Parietal lobe (tissue), 1 donor: Measurements from ENCODE around the gene BICRAL. TPM values are rescaled to one million over a fixed set of nuclear protein-coding genes. Genes with fewer than 3 reads are reported as not detected.

Experiments used
- total RNA-seq: library from RNA; depleted of rRNA; stranded (reverse); fragments of >200 nt; gene quantifications from one replicate; pipeline ENCODE4 v1.2.3, GENCODE V29; 2014

The BICRAL gene, protein sequence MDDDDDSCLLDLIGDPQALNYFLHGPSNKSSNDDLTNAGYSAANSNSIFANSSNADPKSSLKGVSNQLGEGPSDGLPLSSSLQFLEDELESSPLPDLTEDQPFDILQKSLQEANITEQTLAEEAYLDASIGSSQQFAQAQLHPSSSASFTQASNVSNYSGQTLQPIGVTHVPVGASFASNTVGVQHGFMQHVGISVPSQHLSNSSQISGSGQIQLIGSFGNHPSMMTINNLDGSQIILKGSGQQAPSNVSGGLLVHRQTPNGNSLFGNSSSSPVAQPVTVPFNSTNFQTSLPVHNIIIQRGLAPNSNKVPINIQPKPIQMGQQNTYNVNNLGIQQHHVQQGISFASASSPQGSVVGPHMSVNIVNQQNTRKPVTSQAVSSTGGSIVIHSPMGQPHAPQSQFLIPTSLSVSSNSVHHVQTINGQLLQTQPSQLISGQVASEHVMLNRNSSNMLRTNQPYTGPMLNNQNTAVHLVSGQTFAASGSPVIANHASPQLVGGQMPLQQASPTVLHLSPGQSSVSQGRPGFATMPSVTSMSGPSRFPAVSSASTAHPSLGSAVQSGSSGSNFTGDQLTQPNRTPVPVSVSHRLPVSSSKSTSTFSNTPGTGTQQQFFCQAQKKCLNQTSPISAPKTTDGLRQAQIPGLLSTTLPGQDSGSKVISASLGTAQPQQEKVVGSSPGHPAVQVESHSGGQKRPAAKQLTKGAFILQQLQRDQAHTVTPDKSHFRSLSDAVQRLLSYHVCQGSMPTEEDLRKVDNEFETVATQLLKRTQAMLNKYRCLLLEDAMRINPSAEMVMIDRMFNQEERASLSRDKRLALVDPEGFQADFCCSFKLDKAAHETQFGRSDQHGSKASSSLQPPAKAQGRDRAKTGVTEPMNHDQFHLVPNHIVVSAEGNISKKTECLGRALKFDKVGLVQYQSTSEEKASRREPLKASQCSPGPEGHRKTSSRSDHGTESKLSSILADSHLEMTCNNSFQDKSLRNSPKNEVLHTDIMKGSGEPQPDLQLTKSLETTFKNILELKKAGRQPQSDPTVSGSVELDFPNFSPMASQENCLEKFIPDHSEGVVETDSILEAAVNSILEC
- total RNA-seq = 36.0 TPM

GRCh38 chr6:42781796-42782688, at the start of gene BICRAL:
TSS of gene BICRAL (plus strand) at chr6:42782052. CDS start at chr6:42822023, 39,971 bp downstream.

GRCh38 chr6:42745640-42746462, 36.0 kb upstream of the BICRAL start, which contains the start of gene TBCC:
TSS of gene TBCC (minus strand) at chr6:42746103. CDS start at chr6:42746073, 30 bp downstream.

GRCh38 chr6:42879372-42880239, 97.8 kb downstream of the BICRAL start, which contains the start of gene RPL7L1:
TSS of gene RPL7L1 (plus strand) at chr6:42879616. CDS start at chr6:42879911, 295 bp downstream.

GRCh38 chr6:42915732-42916131, 133.9 kb downstream of the BICRAL start, which contains the start of gene PTCRA:
TSS of gene PTCRA (plus strand) at chr6:42916053. CDS start at chr6:42916070, 17 bp downstream.

Other genes starting within 250 kb of the BICRAL start
- gene UBR2, start 218.0 kb upstream of the BICRAL start, total RNA-seq = 46.6 TPM
- 5.3 TPM for gene PRPH2, start 59.5 kb upstream of the BICRAL start, total RNA-seq
- gene TBCC, start 35.9 kb upstream of the BICRAL start, total RNA-seq = 45.1 TPM
- 137 TPM for gene RPL7L1, start 97.6 kb downstream of the BICRAL start, total RNA-seq
- not detected for gene PTCRA, start 134.0 kb downstream of the BICRAL start, total RNA-seq
- 27.2 TPM for gene CNPY3, start 147.4 kb downstream of the BICRAL start, total RNA-seq
- 0.94 TPM for gene GNMT, start 178.7 kb downstream of the BICRAL start, total RNA-seq
- gene PEX6, start 197.1 kb downstream of the BICRAL start, total RNA-seq = 22.5 TPM
- gene PPP2R5D, start 202.5 kb downstream of the BICRAL start, total RNA-seq = 41.9 TPM
- gene MEA1, start 231.9 kb downstream of the BICRAL start, total RNA-seq = 27.9 TPM
- 100 TPM for gene KLHDC3, start 232.2 kb downstream of the BICRAL start, total RNA-seq
- gene RRP36, start 239.6 kb downstream of the BICRAL start, total RNA-seq = 46.0 TPM